CD4-positive, alpha-beta T cell treated with Interleukin-17A for 1 hour (primary cell): ENCODE results near the gene C1QTNF1.
A peak's percentile ranks its signal among the peaks of the same experiment; 100 is the strongest.

Experiments used
- DNase-seq: peaks from one replicate; pipeline ENCODE4 v3.0.0-alpha.2; 2020

C1QTNF1 gene

DNA sequence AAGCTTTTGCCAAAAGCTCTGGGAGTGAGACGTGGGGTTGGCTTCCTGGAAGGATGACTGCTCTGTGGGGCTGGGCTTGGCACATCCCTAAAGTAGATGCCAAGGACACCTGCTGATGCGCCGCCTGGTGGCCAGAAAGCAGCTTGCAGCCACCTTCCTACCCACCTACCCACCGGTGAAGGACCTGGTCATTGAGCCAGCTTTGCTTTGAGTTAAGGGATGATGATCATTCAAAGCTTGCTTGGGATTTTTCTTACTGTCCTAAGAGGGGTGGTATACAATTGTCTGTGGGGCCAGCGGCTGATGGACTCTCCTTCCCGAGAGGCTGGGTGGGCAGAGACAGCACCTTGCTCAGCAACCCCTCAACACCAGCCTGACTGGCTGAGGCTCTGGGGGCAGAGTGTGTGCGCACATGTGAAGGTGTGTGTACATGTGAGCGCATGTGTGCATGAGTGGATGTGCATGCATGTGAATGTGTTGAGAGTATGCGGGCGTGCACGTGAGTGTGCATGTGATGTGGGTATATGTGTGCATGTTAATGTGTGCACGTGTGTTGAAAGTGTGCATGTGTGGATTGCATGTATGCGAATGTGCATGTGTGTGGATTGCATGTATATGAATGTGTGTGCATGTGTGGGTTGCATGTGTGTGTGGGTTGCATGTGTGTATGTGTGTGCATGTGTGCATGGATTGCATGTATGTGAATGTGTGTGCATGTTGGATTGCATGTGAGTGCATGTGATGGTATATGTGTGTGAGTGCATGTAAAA, 18.6 kb downstream of the C1QTNF1 start:
- DNase-seq: peak; percentile 64

GRCh38 chr17:79043191-79043930, 19.4 kb downstream of the C1QTNF1 start:
- no peak for DNase-seq

- DNase-seq: no peak
Measured at GRCh38 chr17:79043931-79044320, 20.0 kb downstream of the C1QTNF1 start.

DNA sequence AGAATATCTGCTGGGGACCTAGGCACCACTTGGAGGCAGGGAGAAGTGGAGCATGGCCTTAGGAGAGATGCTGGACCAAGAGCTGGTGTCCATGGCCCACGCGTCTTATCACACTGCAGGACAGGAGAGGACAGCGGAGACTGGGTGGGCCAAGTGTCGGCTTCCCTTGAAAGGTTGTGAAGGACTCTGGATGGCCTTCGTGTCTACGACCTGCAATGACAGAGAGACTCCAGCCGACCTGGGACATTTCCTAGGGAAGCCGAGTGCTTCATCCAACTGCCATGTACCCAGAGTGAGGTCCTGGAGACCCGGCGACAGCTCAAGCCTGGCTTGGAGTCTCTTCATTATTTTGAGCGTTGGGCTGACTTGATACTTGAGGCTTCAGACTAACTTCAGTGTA, 20.5 kb downstream of the C1QTNF1 start:
- no peak for DNase-seq

- no peak for DNase-seq
Measured at GRCh38 chr17:79045001-79045729, 21.2 kb downstream of the C1QTNF1 start.

GRCh38 chr17:79045842-79046196, 21.9 kb downstream of the C1QTNF1 start:
- peak; percentile 58 for DNase-seq

- DNase-seq: no peak
Measured at GRCh38 chr17:79046197-79046915, 22.4 kb downstream of the C1QTNF1 start.

- no peak for DNase-seq
Measured at GRCh38 chr17:79046916-79047280, 22.9 kb downstream of the C1QTNF1 start.

GRCh38 chr17:79047291-79047920, 23.4 kb downstream of the C1QTNF1 start:
- DNase-seq: no peak

GRCh38 chr17:79047923-79048825, 24.2 kb downstream of the C1QTNF1 start:
- DNase-seq: no peak

GRCh38 chr17:79048826-79049755, 25.1 kb downstream of the C1QTNF1 start:
- DNase-seq: no peak

- DNase-seq: no peak
Measured at GRCh38 chr17:79049821-79050220, 25.9 kb downstream of the C1QTNF1 start.

- no peak for DNase-seq
Measured at GRCh38 chr17:79050551-79050950, 26.6 kb downstream of the C1QTNF1 start.

DNA sequence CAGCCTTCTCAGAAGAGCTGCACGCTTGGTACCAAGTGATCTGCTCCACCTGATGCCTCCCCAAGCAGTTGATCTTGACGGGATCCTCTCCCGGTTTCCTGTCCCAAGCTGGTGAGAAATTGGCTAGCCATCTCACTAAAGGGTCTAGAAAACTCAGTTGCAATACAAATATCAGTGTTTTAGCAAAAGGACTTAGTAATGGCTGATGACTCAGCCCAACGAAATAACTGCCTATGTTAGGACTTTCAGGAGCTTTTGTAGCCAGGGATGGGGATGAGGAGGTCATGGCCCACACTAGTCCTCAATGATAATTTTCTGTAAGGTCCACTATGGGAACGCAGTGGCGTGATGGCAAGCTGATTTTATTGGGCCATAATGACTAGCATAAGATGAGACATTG, 27.3 kb downstream of the C1QTNF1 start:
- DNase-seq: no peak

- DNase-seq: no peak
Measured at GRCh38 chr17:79052131-79052530, 28.2 kb downstream of the C1QTNF1 start.

DNA sequence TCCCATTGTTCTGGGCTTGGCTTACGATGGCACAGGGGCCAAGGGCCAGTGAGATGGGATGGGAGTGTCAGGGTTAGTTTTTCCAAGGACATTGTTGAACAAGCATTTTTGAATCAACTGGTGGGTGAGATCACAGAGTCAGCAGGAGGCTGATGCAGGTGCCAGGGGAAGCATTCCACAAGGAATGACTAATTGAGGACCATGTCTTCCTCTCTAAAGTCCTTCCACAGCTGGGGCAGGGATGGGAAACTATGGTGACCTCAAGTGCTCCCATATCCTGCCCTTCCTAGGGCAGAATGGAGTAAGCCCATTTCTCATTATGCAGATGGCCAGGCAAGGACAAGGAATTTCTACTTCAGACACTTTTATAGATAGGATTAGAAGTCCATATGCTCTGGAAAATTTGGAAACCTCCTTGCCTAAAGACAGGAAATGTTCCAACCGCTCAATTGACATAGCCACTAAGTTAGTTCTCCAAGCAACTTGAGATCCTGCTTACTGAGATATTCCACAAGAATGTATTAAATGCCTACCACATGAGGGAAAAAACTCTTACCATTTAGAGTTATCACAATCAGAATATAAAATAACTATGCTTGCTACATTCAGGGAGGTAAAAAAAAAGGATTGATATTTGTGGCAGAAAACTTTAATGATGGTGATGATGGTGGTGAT, 29.4 kb downstream of the C1QTNF1 start:
- DNase-seq: no peak

DNA sequence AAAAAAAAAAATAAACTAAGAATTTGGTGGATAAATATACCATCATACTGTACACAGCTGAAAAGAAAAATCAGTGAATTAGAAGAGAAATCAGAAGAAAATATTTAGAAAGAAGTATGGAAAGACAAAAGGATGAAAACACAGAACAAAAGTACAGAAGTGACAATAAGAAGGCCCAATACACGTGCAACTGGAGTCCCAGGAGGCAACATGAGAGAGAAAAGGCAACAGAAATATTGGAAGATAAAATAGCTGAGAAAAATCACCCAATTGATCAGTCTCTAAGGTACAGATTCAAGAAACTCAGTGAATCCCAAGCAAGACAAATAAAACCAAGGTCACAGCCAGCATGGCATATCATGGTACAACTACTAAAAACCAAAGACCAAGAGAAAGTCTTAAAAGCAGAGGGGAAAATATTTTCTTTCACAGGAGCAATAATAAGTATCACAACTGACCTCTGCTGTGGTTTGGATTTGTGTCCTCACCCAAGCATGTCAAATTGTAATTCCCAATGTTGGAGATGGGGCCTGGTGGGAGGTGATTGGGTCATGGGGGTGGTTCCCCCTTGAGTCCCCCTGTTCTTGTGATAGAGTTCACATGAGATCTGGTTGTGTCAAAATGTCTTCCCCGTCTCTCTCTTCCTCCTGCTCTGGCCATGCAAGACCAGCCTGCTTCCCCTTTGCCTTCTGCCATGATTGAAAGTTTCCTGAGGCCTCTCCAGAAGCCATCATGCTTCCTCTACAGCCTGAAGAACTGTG, 30.4 kb downstream of the C1QTNF1 start:
- DNase-seq: no peak

DNA sequence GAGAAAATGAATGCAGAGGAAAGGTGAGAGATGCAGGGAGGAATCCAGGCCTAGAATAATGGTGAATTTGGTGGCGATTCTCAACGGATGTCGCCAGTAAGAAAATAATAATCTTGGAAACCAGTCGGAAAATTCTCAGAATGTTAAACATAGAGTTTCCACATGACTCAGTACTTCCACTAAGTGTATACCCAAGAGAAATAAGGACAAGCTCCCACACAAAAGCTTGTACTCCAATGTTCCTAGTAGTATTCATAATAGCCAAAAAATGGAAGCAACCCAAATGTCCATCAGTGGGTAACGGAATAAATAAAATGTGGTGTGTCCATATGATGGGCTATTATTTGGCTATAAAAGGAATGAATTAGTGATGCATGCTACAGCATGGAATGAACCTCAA, 31.2 kb downstream of the C1QTNF1 start:
- no peak for DNase-seq

GRCh38 chr17:79057737-79058385, 33.9 kb downstream of the C1QTNF1 start:
- DNase-seq: no peak
